ENCODE measurements around the gene SERINC5. TPM values are rescaled to one million over a fixed set of nuclear protein-coding genes. Genes with fewer than 3 reads are reported as not detected.

Gene SERINC5
- total RNA-seq, 1 experiment from 2014 or later: 52.3 TPM

DNA sequence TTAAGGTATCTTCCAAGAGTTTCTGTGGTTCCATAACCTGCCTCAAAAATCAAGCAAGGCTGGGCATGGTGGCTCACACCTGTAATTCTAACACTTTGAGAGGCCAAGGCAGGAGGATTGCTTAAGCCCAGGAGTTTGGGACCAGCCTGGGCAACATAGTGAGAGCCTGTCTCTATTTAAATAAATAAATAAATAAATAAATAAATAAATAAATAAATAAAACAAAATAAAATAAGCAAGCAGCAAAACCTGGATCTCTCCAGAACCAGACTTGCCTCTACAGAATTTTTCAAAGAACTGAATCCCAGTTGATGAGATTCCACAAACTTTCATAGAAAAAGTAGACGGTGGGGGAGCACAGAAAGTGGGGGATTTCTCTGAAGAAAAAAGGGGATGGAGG lies 12.3 kb downstream of the SERINC5 start:
- no CpG with 5 or more reads among the region's 1 CpG for WGBS (ENCODE audit: extremely low coverage, insufficient read length, low lambda C conversion rate)
- Histone ChIP-seq H3K27ac (ENCODE audit: insufficient read length, low read depth, low read length) (no peak overlapping the region), H2BK15ac (ENCODE audit: low read depth, low read length) (no peak overlapping the region), H3K9me3 (ENCODE audit: control insufficient read depth, low read depth, low read length) (peaks cover 9% of the 10 kb centered on the region), H3K14ac (ENCODE audit: insufficient read depth, low read length) (no peak overlapping the region), H2BK120ac (ENCODE audit: low read depth, low read length, poor library complexity, severe bottlenecking) (no peak overlapping the region), H3K79me1 (ENCODE audit: insufficient read depth, low read depth, low read length, poor library complexity, severe bottlenecking) (peaks cover 7% of the 10 kb centered on the region), H4K5ac (ENCODE audit: insufficient read length, low read depth, low read length) (no peak overlapping the region), H3K27me3 (ENCODE audit: insufficient read depth, low read length) (no peaks in the 10 kb centered on the region), H3K23me2 (ENCODE audit: insufficient read length, low read depth, low read length, poor library complexity, severe bottlenecking) (no peaks in the 10 kb centered on the region), H3K9ac (ENCODE audit: extremely low read depth, insufficient read length, low read length) (no peak overlapping the region), H3K23ac (ENCODE audit: insufficient read length, low read depth, low read length) (no peak overlapping the region), H4K8ac (replicated peaks; ENCODE audit: insufficient read length, low read depth, low read length) (no peak overlapping the region), H2AFZ (ENCODE audit: low read length) (no peak overlapping the region), H2BK20ac (ENCODE audit: low read depth, low read length, poor library complexity, severe bottlenecking) (no peak overlapping the region), H3K79me2 (ENCODE audit: insufficient read depth, low read length) (peaks cover 54% of the 10 kb centered on the region; the same call in 1 of the 2 replicates), H4K20me1 (ENCODE audit: control insufficient read depth, insufficient read depth, insufficient read length) (no peaks in the 10 kb centered on the region), H2BK12ac (ENCODE audit: insufficient read length, low read depth, low read length) (no peak overlapping the region), H3K4me1 (ENCODE audit: insufficient read depth, low read length) (peaks cover 21% of the 10 kb centered on the region; the same call in 1 of the 2 replicates), H3K56ac (ENCODE audit: insufficient read length, low read depth, low read length) (no peak overlapping the region), H3K4me2 (ENCODE audit: insufficient read depth, insufficient read length, low read length) (no peak overlapping the region), H3K18ac (ENCODE audit: insufficient read length, low read depth, low read length) (no peak overlapping the region), H3T11ph (ENCODE audit: low read length) (no peak overlapping the region), H2BK5ac (ENCODE audit: insufficient read length, low read length) (no peak overlapping the region), H2AK5ac (ENCODE audit: insufficient read length, low read length) (no peak overlapping the region), H3K4ac (ENCODE audit: low read depth, low read length) (no peak overlapping the region), H4K91ac (ENCODE audit: insufficient read length, low read depth, low read length) (no peak overlapping the region)
- H3K4me3 Mint-ChIP-seq: no peak overlapping the region
- no peak overlapping the region for H3K27ac Mint-ChIP-seq
- no peak for DNase-seq
- TF ChIP-seq, protein P1, sequence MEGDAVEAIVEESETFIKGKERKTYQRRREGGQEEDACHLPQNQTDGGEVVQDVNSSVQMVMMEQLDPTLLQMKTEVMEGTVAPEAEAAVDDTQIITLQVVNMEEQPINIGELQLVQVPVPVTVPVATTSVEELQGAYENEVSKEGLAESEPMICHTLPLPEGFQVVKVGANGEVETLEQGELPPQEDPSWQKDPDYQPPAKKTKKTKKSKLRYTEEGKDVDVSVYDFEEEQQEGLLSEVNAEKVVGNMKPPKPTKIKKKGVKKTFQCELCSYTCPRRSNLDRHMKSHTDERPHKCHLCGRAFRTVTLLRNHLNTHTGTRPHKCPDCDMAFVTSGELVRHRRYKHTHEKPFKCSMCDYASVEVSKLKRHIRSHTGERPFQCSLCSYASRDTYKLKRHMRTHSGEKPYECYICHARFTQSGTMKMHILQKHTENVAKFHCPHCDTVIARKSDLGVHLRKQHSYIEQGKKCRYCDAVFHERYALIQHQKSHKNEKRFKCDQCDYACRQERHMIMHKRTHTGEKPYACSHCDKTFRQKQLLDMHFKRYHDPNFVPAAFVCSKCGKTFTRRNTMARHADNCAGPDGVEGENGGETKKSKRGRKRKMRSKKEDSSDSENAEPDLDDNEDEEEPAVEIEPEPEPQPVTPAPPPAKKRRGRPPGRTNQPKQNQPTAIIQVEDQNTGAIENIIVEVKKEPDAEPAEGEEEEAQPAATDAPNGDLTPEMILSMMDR (conservative IDR thresholded peaks at IDR 0.05): no peak
- H3K36me3 Mint-ChIP-seq (ENCODE audit: insufficient read depth in 1 of 3, low read depth in 3 of 3): peaks cover 27 to 40% (median 27%) of the 10 kb centered on the region in 3 experiments
- peaks cover 50 to 56% of the 10 kb centered on the region in 2 experiments for H3K4me1 Mint-ChIP-seq
- no peaks in the 10 kb centered on the region for H3K27me3 Mint-ChIP-seq (ENCODE audit: low read depth)
- H3K9me3 Mint-ChIP-seq: peaks cover 22 to 25% of the 10 kb centered on the region in 2 experiments

Data from H9 (cell line).